Stimulated activated memory B cell treated with anti-CD40 and anti-IgM and Interleukin-4, amounts not matched to agents 10 μg/mL and 1 μg/mL and 100 μg/mL, for 72 hours (primary cell): ENCODE measurements around the gene MAPK9.

Experiments used
- ATAC-seq: fragments of 150-1000 bp; cut with Tn5 transposase; 2 replicates; pipeline ENCODE4 v1.10.0; 2021
- H3K27ac Mint-ChIP-seq: one replicate; pipeline ENCODE4 v1.8.0; 2022; ENCODE audit warnings: mild to moderate bottlenecking, mixed read lengths
- H3K27me3 Mint-ChIP-seq: one replicate; pipeline ENCODE4 v1.8.0; 2022; ENCODE audit warnings: mixed read lengths
- H3K36me3 Mint-ChIP-seq: one replicate; pipeline ENCODE4 v1.8.0; 2022; ENCODE audit warnings: mixed read lengths
- H3K4me1 Mint-ChIP-seq: one replicate; pipeline ENCODE4 v1.8.0; 2022; ENCODE audit warnings: mixed read lengths
- H3K4me3 Mint-ChIP-seq: one replicate; pipeline ENCODE4 v1.8.0; 2022; ENCODE audit warnings: mild to moderate bottlenecking, moderate library complexity, mixed read lengths
- H3K9me3 Mint-ChIP-seq: one replicate; pipeline ENCODE4 v1.8.0; 2022; ENCODE audit warnings: mixed read lengths

MAPK9 gene

GRCh38 chr5:180330810-180331646 lies 39.1 kb upstream of the MAPK9 start:
- no peaks in the 10 kb centered on the region for H3K4me1 Mint-ChIP-seq

GRCh38 chr5:180330270-180330648 lies 38.4 kb upstream of the MAPK9 start:
- Mint-ChIP-seq H3K9me3 (no peaks in the 10 kb centered on the region), H3K36me3 (no peaks in the 10 kb centered on the region), H3K27me3 (peaks cover 26% of the 10 kb centered on the region), H3K27ac (no peak overlapping the region), H3K4me3 (no peak overlapping the region), H3K4me1 (no peaks in the 10 kb centered on the region)
- no peak for ATAC-seq

More at GRCh38 chr5:180330810-180331646, 39.1 kb upstream of the MAPK9 start:
- Mint-ChIP-seq H3K4me3 (no peak overlapping the region), H3K36me3 (no peaks in the 10 kb centered on the region), H3K9me3 (no peaks in the 10 kb centered on the region), H3K27ac (no peak overlapping the region), H3K27me3 (peaks cover 30% of the 10 kb centered on the region)
- ATAC-seq = no peak

GRCh38 chr5:180329606-180330269 lies 37.9 kb upstream of the MAPK9 start:
- no peaks in the 10 kb centered on the region for H3K9me3 Mint-ChIP-seq
- no peak overlapping the region for H3K27ac Mint-ChIP-seq
- no peak for ATAC-seq
- no peaks in the 10 kb centered on the region for H3K4me1 Mint-ChIP-seq
- H3K27me3 Mint-ChIP-seq = peaks cover 21% of the 10 kb centered on the region
- no peaks in the 10 kb centered on the region for H3K36me3 Mint-ChIP-seq
- no peak overlapping the region for H3K4me3 Mint-ChIP-seq

- Mint-ChIP-seq H3K36me3 (no peaks in the 10 kb centered on the region), H3K27me3 (peaks cover 14% of the 10 kb centered on the region), H3K4me1 (no peaks in the 10 kb centered on the region), H3K9me3 (no peaks in the 10 kb centered on the region), H3K27ac (no peak overlapping the region), H3K4me3 (no peak overlapping the region)
- no peak for ATAC-seq
Measured at GRCh38 chr5:180329138-180329435, 37.2 kb upstream of the MAPK9 start.

- no peak overlapping the region for H3K4me3 Mint-ChIP-seq
- H3K4me1 Mint-ChIP-seq = no peaks in the 10 kb centered on the region
- ATAC-seq = peak; percentile 84
- H3K9me3 Mint-ChIP-seq = no peaks in the 10 kb centered on the region
- H3K36me3 Mint-ChIP-seq = no peaks in the 10 kb centered on the region
- H3K27ac Mint-ChIP-seq = no peak overlapping the region
- peaks cover 9% of the 10 kb centered on the region for H3K27me3 Mint-ChIP-seq
Measured at GRCh38 chr5:180328296-180329137, 36.6 kb upstream of the MAPK9 start.

GRCh38 chr5:180326989-180327565 lies 35.2 kb upstream of the MAPK9 start:
- Mint-ChIP-seq H3K4me3 (no peak overlapping the region), H3K9me3 (no peaks in the 10 kb centered on the region), H3K4me1 (no peaks in the 10 kb centered on the region), H3K27me3 (no peaks in the 10 kb centered on the region), H3K36me3 (no peaks in the 10 kb centered on the region), H3K27ac (no peak overlapping the region)
- ATAC-seq = no peak

GRCh38 chr5:180324601-180324950 lies 32.7 kb upstream of the MAPK9 start:
- Mint-ChIP-seq H3K27ac (no peak overlapping the region), H3K27me3 (no peaks in the 10 kb centered on the region), H3K4me1 (no peaks in the 10 kb centered on the region), H3K9me3 (no peaks in the 10 kb centered on the region), H3K4me3 (no peak overlapping the region), H3K36me3 (no peaks in the 10 kb centered on the region)
- no peak for ATAC-seq

GRCh38 chr5:180323941-180324600 lies 32.2 kb upstream of the MAPK9 start:
- Mint-ChIP-seq H3K4me3 (no peak overlapping the region), H3K27me3 (peaks cover under 1% of the 10 kb centered on the region), H3K9me3 (no peaks in the 10 kb centered on the region), H3K36me3 (no peaks in the 10 kb centered on the region), H3K27ac (no peak overlapping the region), H3K4me1 (no peaks in the 10 kb centered on the region)
- no peak for ATAC-seq

- Mint-ChIP-seq H3K4me3 (no peak overlapping the region), H3K27ac (no peak overlapping the region), H3K36me3 (no peaks in the 10 kb centered on the region), H3K4me1 (no peaks in the 10 kb centered on the region), H3K27me3 (peaks cover 9% of the 10 kb centered on the region), H3K9me3 (no peaks in the 10 kb centered on the region)
- ATAC-seq = no peak
Measured at GRCh38 chr5:180323160-180323559, 31.3 kb upstream of the MAPK9 start.

GRCh38 chr5:180318456-180319089 lies 26.7 kb upstream of the MAPK9 start:
- H3K4me3 Mint-ChIP-seq = no peak overlapping the region
- no peaks in the 10 kb centered on the region for H3K9me3 Mint-ChIP-seq
- no peak for ATAC-seq
- no peaks in the 10 kb centered on the region for H3K4me1 Mint-ChIP-seq
- H3K36me3 Mint-ChIP-seq = no peaks in the 10 kb centered on the region
- H3K27me3 Mint-ChIP-seq = peaks cover 21% of the 10 kb centered on the region
- H3K27ac Mint-ChIP-seq = no peak overlapping the region

- H3K27ac Mint-ChIP-seq = no peak overlapping the region
Measured at GRCh38 chr5:180316586-180316985, 24.7 kb upstream of the MAPK9 start.

GRCh38 chr5:180315762-180316212 lies 23.9 kb upstream of the MAPK9 start:
- peaks cover 30% of the 10 kb centered on the region for H3K27me3 Mint-ChIP-seq
- no peaks in the 10 kb centered on the region for H3K9me3 Mint-ChIP-seq
- H3K36me3 Mint-ChIP-seq = no peaks in the 10 kb centered on the region
- H3K4me1 Mint-ChIP-seq = no peaks in the 10 kb centered on the region
- no peak overlapping the region for H3K27ac Mint-ChIP-seq
- peak; percentile 54 for ATAC-seq
- H3K4me3 Mint-ChIP-seq = no peak overlapping the region

More at GRCh38 chr5:180316586-180316985, 24.7 kb upstream of the MAPK9 start:
- no peaks in the 10 kb centered on the region for H3K36me3 Mint-ChIP-seq
- no peaks in the 10 kb centered on the region for H3K9me3 Mint-ChIP-seq
- no peak for ATAC-seq
- no peaks in the 10 kb centered on the region for H3K4me1 Mint-ChIP-seq
- H3K4me3 Mint-ChIP-seq = no peak overlapping the region
- H3K27me3 Mint-ChIP-seq = peaks cover 25% of the 10 kb centered on the region

GRCh38 chr5:180313677-180314505 lies 22.0 kb upstream of the MAPK9 start:
- Mint-ChIP-seq H3K36me3 (no peaks in the 10 kb centered on the region), H3K4me3 (peak overlapping the region; percentile 75), H3K27me3 (peaks cover 28% of the 10 kb centered on the region), H3K9me3 (no peaks in the 10 kb centered on the region), H3K27ac (peak overlapping the region; percentile 75), H3K4me1 (no peaks in the 10 kb centered on the region)
- ATAC-seq = peak; percentile 91

GRCh38 chr5:180311216-180311615 lies 19.3 kb upstream of the MAPK9 start:
- no peak overlapping the region for H3K27ac Mint-ChIP-seq
- H3K4me1 Mint-ChIP-seq = no peaks in the 10 kb centered on the region
- no peak overlapping the region for H3K4me3 Mint-ChIP-seq
- H3K36me3 Mint-ChIP-seq = no peaks in the 10 kb centered on the region
- no peak for ATAC-seq
- H3K27me3 Mint-ChIP-seq = peaks cover 15% of the 10 kb centered on the region
- H3K9me3 Mint-ChIP-seq = no peaks in the 10 kb centered on the region
